Cerebellar nuclear complex (tissue), 1 donor: ENCODE results near the gene MYLK.

ENCODE experiments used
- DNase-seq, 2 experiments: peaks; one replicate each; lab custom pipeline; 2025; lab: John Stamatoyannopoulos, UW

Gene MYLK

DNA sequence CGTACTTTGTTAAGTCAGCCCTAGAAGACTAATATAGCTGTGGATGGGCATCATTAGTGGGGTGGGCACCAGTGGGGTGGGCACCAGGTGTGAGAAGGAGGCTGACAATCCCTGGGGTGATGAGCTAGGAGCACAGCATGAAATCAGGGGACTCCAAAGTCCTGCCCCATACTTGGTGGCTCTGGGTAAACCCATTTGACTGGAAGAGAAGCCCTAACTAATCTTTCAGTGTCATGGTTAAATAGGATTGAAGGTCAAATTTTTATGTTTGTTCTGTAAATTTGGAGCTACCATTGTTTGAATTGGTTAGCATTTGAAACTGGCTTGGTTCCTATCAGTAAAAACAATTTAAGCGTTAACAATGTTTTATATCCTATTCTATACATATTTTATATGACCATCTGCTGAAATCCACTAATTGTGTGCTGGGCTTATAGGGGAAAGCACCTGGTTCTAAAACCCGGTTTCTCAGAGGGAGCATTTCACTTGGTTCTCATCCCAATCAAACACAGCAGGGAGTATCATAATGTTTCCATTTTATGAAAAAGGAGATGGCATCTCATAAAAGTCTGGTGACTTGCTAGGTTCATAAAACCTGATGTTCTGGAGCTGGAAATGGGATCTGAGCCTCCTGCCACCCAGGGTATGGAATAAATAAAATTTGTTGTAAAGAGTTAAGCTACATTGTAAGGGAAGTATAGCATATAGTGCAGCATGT lies 211.5 kb downstream of the MYLK start:
- DNase-seq, result no peak

DNA sequence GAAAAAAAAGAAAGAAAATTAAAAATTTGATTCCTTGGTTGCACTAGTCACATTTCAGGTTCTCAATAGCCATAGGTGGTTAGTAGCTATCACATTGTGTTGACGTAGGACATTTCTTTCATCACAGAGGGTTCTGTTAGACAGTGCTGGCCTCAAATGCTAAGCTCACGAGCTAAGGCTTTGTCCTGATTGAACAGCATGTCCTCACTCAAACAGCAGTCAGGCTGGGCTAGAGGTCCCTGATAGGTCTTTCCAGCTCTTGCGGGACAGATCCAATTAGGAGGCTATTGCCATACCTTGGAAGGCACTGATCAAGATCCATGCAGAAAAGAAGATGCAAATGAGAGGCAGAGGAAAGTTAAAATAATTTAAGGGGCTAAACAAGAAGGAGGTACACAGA lies 213.4 kb downstream of the MYLK start:
- DNase-seq, result no peak

DNA sequence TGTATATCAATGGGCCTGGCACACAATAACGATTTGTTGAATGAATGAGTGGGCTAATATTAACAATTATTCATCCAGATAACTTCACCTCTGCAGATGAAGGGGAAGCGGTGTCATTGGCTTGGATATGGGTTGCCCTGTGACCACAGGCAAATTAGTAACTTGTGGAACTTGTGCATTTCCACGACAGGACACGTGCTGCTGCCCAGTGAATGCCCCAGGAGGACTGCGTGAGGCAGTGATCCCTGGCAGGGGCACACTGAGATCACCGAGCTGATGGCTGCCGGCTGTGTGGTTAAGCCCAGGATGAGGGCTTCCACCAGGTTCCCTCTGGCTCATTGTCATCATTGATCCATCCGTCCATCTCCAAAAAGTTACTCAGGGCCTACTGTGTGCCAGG lies 215.2 kb downstream of the MYLK start:
- DNase-seq, result no peak

DNA sequence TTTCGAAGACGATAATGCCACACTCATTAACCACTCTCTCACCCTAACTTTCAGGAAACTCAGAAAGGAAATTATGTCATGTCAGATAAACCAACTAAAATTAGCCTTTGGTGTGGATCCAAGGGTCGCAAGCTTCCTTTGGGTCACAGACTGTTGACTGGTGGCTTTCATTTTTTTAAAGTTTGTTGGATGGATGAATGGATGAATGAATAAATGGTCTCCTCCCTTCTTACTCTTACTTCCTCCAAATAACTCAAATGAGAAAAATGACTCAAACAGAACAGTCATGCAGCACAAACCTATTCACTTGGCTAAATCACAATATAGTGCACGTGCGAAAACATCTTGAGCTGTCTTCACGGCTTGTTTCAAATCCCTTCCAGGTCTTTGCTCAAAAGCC lies 216.3 kb downstream of the MYLK start:
- no peak for DNase-seq

DNA sequence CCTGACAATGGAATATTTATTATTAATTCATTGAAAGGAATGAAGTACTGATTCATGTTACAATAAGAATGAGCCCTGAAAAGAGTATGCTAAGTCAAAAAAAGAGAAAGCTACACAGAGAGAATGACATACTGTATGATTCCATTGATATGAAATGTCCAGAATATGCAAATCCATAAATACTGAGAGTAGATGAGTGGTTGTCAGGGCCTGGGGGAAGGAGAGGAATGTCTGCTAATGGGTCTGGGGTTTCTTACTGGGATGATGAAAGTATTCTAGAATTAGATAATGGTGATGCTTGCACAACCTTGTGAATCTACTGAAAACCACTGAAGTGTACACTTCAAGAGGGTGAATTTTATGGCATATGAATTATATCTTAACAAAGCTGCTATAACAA lies 219.4 kb downstream of the MYLK start:
- no peak for DNase-seq

DNA sequence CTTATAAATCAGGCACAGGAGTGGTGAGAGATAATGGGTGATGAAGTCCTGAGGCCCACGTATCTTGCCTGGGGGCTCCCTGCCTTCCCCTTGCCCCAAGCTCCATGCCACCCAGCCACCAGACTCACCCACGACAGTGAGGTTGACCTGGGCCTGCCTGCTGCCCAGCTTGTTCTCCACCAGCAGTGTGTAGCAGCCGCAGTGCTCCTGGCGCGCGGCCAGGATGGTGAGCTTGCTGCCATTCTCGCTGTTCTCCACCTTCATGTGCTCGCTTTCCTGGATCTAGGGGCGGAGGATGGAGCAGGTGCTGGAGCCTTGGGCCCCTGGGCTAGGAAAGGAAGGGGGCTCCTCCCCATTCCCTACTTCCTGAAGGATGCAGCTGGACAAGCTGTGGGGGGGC lies 220.2 kb downstream of the MYLK start:
- no peak for DNase-seq

DNA sequence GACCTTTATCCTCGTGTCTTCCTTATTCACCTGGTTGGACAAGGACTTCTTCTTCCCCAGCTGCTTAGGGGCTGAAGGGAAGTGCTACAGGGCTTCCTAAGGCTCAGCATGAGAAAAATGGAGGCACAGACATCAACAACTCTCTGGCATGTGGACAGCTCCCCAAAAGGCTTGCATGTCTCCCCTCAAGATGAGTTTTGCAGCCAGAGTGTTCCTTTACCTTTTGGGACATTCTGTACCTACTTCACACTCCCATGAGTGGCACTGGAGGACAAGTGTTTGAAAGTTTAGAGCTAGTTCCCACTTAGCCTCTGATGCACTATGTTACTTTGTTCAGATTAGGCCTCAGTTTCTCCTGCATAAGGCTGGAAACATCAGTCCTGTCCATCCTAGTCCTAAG lies 222.2 kb downstream of the MYLK start:
- DNase-seq, result no peak

DNA sequence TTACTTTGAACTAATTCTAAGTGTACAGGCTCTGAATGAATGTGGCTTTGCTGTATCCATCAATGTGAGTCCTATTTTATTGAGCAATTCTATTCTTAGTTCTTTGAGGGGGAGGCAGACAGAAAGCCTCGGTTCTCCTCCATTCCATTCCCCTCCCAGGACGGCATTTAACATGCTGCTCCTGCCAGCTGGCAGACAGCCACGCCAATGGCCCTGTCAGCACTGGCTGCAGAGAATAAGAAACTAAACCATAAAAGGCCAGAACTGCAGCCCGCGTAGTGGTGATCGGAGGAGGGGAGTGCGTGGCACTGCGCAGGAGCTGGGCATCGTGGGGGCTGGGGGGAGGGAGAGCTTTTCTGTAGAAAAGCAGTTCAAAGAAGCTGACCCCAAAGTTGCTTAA lies 223.2 kb downstream of the MYLK start:
- DNase-seq, result no peak

DNA sequence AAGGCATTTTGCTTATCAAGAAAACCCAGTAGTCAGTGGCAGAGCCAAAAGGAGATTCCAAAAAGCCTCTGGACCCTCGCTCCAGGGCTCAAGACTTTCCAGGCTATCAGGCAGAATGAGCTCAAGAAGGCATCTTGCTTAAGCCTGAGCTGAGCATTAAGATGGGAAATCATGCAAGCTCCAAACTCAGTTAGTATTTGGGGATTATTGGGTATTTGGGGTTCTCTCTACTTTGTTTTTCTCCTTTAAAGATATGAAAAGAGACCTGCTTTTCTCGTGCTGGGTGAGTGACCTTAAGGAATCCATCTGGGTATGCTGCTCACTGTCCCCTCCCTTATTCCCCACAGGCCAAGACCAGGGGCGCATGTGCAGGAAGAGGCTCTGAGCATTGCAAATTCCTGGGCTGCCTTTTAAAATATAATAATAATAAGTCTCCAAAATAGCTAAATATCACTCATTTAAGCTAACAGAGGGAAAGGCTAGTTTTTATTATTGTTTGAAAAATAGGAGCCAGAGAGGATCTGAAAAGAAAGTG lies 223.9 kb downstream of the MYLK start:
- no peak for DNase-seq

DNA sequence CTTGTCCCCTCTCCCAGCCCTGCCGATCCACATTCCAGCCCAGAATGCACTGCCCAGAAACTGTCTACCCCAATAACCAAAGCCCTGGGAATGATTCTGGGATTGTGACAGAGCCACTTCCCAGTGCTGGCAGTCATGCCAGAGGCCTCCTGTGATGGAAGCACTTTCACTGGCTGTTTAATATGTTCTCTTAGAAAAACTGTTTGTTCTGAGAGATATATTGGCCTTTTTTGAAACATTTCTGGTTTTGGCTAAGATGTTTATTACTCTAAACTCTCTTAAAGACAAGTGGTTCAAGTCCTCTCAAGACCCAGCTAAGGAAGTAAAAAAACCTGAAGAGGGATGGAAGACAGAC lies 225.3 kb downstream of the MYLK start:
- no peak for DNase-seq

DNA sequence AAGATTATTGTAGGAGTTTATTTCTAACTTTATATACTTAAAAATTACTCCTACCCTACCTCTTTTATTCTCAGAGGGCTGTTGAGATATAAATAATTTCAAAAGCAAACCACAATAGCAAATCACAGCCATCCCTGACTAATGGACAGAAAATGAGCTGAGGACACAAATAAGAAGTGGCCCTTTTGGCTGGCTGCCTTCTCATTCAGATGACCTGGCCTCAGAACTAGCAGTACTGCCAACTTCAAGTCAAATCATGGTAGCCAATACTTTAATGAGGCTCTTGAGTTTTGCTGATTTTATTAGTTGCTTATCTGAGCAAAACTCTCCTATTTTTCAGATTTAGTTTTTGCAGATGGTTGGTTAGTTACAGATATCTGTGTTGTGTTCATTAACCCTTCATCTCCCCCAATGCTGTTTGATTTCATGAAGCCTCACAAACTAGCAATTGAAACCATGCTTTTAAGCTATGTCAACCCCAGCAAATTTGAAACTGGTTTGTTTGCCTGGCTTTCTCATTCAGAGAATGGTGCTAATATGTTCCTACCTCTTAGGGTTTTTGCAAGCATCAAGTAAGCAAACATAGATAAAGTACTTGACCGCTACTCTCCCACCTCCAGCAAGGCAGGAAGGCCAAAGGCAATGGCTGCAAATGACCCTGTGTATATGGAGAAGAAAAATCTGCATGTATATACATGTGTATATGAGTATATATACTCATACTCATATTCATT lies 225.8 kb downstream of the MYLK start:
- no peak for DNase-seq

DNA sequence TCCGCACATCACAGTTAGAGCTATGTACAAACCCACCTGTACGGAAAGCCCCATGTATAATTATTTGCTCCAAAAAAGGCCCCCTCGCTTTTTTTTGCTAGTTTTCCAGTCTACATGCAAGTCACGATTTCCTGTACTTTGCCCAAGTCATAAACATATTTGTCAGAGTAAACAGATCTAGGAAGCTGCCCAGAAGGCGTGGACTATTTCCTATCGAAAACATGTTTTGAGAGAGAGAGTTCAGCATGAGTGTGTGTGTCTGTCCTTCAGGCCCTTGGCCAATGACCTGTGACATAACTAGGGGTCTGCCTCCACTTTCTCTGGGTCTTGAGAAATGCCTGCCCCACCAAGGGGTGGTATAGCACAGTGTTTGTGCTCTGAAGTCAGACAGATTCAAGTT lies 226.6 kb downstream of the MYLK start:
- no peak for DNase-seq

DNA sequence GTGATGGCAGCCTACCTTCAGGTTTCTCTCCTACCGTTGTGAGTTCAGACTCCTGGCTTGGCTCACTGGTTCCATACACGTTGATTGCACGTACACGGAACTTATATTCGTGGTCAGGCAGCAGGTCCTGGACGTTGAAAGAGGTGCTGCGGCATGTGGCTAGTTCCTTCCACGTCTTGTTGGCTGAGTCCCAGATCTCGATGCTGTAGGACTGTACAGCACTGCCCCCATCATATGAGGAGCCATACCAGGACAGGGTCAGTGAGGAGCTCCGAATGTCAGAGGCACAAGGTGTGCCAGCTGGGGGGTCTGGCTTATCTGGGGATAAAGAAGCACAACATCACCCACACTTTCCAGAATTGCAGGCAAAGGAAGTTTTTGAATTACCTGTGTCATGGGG lies 227.0 kb downstream of the MYLK start:
- DNase-seq, result no peak

DNA sequence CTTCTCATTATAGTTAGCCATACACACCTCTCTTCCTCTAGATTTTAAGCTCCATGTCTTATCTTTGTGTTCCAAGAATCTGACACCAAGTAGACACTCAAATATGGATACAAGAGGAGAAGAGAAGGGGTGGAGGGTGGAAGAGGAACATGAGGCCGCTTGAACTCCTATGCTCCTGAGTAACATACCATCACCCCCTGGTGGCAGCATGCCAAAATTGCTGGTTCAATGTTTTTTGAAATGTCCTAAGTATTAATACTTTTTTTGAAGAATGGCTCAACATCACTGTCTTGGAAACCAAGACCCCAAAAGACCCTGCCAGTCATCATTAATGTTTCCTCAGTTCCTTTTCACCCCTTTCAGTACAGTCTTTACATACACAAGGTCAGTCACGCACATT lies 227.4 kb downstream of the MYLK start:
- no peak for DNase-seq

DNA sequence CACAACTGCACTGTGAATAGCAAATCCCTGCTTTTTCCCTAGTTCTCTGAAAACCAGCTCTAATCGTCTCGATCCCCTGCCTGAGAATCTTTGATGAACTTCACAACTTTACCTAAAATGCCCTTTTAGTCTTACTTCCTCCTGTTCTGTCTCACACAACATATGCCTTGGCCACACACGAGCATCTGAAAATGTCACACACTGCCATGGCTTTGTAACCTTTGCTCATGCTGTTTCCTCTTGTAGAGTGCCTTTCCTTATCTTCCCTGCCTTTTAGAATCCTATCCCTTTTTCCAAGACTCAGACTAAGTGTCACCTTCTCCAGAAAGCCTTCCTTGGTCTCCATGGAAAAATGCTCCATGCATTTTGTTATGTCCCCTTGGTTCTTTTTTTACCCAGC lies 227.9 kb downstream of the MYLK start:
- no peak for DNase-seq

DNA sequence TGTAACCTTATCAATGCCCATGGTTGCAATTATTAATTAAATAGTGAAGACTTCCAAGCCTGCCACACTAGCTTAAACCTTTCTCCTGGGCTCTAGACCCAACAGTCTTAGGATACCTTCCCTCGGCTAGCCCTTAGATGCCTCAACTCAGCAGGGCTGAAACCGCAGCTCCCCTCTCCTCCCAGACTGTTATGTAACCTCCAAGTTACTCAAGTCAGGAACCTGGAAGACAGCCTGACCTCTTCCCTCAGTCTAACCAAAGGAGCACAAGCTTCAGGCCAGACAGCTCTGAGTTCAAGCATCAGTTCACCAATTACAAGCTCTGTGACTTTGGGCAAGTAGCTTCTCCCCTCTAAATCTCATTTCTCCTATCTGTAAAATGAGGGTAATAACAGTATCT lies 228.7 kb downstream of the MYLK start:
- DNase-seq, result no peak

DNA sequence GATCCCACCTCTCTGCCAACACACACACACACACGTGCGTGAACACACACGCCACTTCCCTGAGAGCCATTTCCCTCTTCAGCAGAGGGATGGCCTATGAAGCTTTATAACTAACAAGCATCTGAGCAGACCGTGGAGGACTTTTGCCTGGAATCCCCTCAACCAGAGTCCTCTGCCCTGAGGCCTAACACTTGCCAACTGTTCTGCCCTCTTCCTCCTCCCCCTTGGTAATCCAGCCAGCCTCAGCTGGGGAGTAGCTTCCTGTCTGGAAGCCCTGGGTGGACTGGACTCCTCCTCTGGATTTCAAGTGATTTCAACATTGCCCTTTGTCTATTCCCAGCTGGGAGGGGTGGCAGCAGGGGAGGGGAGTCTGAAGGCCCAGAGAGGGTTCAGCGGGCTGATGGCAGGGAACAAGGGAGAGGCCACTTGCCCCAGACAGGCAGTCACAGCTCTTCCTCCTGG lies 230.9 kb downstream of the MYLK start:
- no peak for DNase-seq

DNA sequence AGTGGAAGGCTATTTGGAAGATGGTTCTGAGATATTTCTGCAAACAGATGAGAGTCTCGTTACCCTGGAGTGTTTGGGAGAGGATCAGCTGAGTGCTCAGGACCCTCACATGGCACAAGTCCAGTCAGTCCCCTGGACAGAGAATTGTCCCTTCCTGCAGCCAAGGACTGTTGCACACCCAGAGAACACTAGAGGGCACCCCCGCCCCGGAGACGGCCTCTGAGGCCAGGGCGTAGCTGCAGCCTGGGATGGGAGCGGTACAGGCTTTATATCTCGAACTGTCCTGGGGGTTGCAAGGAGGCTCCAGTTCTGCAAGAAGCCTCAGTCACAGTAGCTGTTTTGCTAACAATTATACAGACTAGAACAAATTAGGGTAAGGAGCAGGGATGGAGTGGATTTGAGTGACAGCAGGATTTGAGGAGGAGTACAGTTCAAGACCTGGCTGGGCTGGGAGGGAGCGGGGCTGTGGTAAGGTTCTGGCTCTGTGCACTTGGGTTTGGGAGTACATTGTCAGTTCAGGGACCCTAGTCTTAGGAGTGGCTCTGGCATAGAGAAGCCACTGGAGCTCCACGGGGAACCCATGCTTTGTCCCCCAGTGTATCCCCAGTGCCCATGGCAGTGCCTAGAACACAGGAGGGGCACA lies 231.7 kb downstream of the MYLK start:
- peak in 1 of 2 experiments; percentile 3 for DNase-seq

DNA sequence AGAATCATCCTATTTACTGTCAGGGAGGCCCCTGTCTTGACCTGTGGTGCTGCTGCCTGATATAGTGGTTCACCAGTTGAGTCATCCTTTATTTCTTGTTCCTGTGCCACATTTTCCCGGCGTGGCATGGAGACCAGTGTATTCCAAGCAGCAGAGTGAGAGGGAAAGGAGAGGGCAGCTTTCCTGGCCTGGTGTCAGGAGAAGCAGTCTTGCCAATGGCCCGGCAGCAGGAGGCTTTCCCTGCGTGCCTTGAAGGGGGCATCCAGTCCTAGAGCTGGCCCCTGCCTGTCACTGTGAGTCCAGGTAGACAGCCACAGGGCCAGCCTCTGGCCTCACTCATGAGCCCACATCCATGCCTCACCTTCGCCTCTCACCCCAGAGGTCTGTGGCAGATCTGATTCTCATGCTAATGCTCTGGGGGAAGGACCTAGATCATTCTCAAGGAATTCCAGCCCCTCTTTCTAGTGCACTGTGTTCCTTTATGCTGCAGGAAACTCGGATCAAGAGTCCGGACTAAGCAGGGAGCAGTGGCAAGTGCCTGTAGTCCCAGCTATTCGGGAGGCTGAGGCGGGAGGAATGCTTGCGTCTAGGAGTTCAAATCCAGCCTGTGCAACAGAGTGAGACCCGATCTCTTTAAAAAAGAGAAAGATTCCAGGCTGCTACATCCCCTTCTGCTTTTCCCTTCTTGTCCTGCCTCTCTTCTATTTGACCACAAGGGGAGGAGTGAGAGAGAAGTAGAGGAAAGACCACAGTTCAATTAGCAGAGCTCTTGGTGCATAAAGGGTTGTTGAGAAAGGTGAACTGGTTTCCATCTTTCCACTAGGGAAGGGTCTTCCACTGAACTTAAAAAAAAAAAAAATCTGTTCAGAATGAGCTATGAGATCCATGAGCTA lies 232.4 kb downstream of the MYLK start:
- DNase-seq, result no peak

DNA sequence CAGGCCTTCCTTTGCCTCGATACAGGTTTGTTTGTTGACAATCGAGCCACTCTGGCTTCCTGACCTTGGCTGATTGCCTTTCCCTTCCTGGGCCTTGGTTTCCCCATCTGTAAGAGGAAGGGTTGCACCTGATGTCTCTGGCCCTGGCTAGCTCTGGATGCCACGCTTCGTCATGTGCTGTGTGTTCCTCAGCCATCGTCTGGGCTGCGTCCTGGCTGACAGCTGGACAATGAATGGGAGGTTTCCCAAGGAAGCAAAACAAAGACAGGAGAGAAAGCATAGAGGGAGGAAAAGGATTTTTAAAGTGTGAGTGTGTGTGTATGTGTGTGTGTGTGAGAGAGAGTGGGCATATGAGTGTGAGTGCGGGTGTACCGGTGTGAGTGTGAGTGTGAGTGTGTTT lies 234.0 kb downstream of the MYLK start:
- no peak for DNase-seq

DNA sequence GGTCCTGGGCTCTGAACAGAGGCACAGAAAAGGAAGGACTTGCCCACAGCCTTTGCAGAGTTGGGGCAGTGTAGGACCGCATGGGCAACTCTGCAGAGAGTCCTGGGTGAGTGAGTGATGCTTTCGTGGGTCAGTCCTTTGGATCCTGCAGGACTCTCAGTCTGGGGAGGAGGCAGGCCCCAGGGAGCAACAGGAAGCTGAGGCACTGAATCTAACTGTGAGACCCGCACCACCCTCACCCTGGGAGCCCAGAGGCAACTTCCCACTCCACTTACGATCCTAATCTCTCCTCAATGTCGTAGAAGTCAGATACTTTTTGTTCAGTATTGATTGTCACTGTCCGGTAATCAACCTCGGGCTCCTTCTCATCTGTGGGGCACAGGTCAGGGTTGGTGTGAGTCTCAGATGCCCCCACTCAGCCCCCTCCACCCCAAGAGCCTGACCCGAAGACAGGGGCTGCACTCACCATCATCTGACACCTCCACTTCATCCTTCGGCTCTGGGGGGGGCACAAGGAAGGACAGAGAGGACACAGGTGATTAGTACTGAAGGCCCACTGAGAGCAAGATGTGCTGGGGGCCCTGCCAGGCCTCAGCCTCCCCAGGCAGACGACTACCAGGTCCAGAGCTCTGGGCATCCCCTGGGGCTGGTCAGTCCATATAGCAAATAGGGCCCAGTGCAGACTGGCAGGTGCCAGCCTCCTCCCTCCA lies 235.3 kb downstream of the MYLK start:
- DNase-seq, result no peak
